Keratinocyte (primary cell): ENCODE data around the gene MINDY4. TPM values are rescaled to one million over a fixed set of nuclear protein-coding genes. Genes with fewer than 3 reads are reported as not detected.

ENCODE experiments used
- DNase-seq: peaks from one replicate; pipeline ENCODE4 v3.0.0-alpha.2; 2011; ENCODE audit warnings: low read depth, missing footprints, low spot score
- FAIRE-seq: peaks from 2 replicates; lab custom pipeline; 2011; peaks lifted over from hg19 to GRCh38; lab: Jason Lieb, UNC
- H2AFZ ChIP-seq: 2 replicates; pipeline ENCODE4 v1.6.0; 2012; ENCODE audit warnings: low read length, control low read depth, inconsistent platforms; ENCODE audit not compliant: control insufficient read depth
- H3K27ac ChIP-seq: 2 replicates; pipeline ENCODE4 v1.5.1; 2011; ENCODE audit warnings: low read length; ENCODE audit not compliant: control insufficient read depth, insufficient read depth
- H3K27me3 ChIP-seq: 3 replicates; pipeline ENCODE4 v1.6.0; 2011; ENCODE audit warnings: low read length; ENCODE audit not compliant: control insufficient read depth, insufficient read depth; ENCODE audit errors: extremely low read depth
- H3K36me3 ChIP-seq, 2 experiments: 2 replicates in 1 of 2; 3 replicates in 1 of 2; pipeline ENCODE4 v1.5.1; 2011; ENCODE audit warnings: low read length in 2 of 2, mild to moderate bottlenecking in 1 of 2; ENCODE audit not compliant: control insufficient read depth in 2 of 2, insufficient read depth in 2 of 2; ENCODE audit errors: extremely low read depth in 1 of 2
- H3K4me1 ChIP-seq: 3 replicates; pipeline ENCODE4 v1.5.1; 2011; ENCODE audit warnings: low read length; ENCODE audit not compliant: control insufficient read depth, insufficient read depth; ENCODE audit errors: extremely low read depth
- H3K4me2 ChIP-seq: 3 replicates; pipeline ENCODE4 v1.6.0; 2011; ENCODE audit warnings: low read depth, low read length; ENCODE audit not compliant: control insufficient read depth, insufficient read depth; ENCODE audit errors: extremely low read depth
- H3K4me3 ChIP-seq, 3 experiments: fragments of 200-600 bp in 1 of 3; sonication (generic) in 1 of 3; 2 replicates in 2 of 3; 3 replicates in 1 of 3; pipeline ENCODE4 v1.5.1; 2011 to 2016; ENCODE audit warnings: low read length in 3 of 3, mild to moderate bottlenecking in 3 of 3, control low read depth in 2 of 3, inconsistent platforms in 1 of 3, low read depth in 1 of 3, mixed read lengths in 1 of 3, mixed run types in 1 of 3, moderate library complexity in 1 of 3; ENCODE audit not compliant: control insufficient read depth in 2 of 3, insufficient read depth in 2 of 3; ENCODE audit errors: extremely low read depth in 1 of 3
- H3K79me2 ChIP-seq: 2 replicates; pipeline ENCODE4 v1.6.0; 2012; ENCODE audit warnings: low read length; ENCODE audit not compliant: control insufficient read depth, insufficient read depth
- H3K9ac ChIP-seq: 3 replicates; pipeline ENCODE4 v1.6.0; 2011; ENCODE audit warnings: low read length; ENCODE audit not compliant: control insufficient read depth, insufficient read depth; ENCODE audit errors: extremely low read depth
- H3K9me1 ChIP-seq: 3 replicates; pipeline ENCODE4 v1.6.0; 2011; ENCODE audit warnings: low read length; ENCODE audit not compliant: control insufficient read depth, insufficient read depth; ENCODE audit errors: extremely low read depth
- H3K9me3 ChIP-seq: 2 replicates; pipeline ENCODE4 v1.5.1; 2012; ENCODE audit warnings: low read depth, low read length; ENCODE audit not compliant: control insufficient read depth
- H4K20me1 ChIP-seq: 3 replicates; pipeline ENCODE4 v1.6.0; 2011; ENCODE audit warnings: low read length; ENCODE audit not compliant: control insufficient read depth, insufficient read depth; ENCODE audit errors: extremely low read depth
- EZH2 ChIP-seq: IDR thresholded peaks from one replicate; pipeline ENCODE4 v1.6.1; 2012; ENCODE audit warnings: inconsistent platforms, mild to moderate bottlenecking, low read length, moderate library complexity
- dilution Hi-C: fragments of 300-500 bp; cut with MboI; formaldehyde crosslinking; loops from one replicate; pipeline ENCODE4 v1.7.0; 2020; ENCODE audit warnings: low sequenced_read_pairs; ENCODE audit not compliant: extremely low pct_ligation_motif_present
- polyA plus RNA-seq, 5 experiments: library from polyadenylated mRNA; depleted of rRNA in 3 of 5; stranded (reverse) in 3 of 5; stranded (forward) in 1 of 5; unstranded in 1 of 5; fragments of >200 nt; gene quantifications; 1 replicate in 1 of 5; 2 replicates in 3 of 5; 3 replicates in 1 of 5; pipeline versions ENCODE4 v1.2.1 to v1.2.3, GENCODE V29; 2011 to 2012; ENCODE audit warnings: missing spikeins in 2 of 5, low read depth in 1 of 5, low replicate concordance in 1 of 5
- TF ChIP-seq, protein P1 (sequence below), 3 experiments: IDR thresholded peaks in 1 of 3; conservative IDR thresholded peaks in 1 of 3; optimal IDR thresholded peaks in 1 of 3; 2 replicates in 2 of 3; 3 replicates in 1 of 3; pipeline versions ENCODE3 to v1.5.1; 2011; ENCODE audit warnings: low read length in 3 of 3, mild to moderate bottlenecking in 3 of 3, moderate library complexity in 2 of 3, control low read depth in 1 of 3, inconsistent platforms in 1 of 3; ENCODE audit not compliant: insufficient read depth in 2 of 3; ENCODE audit errors: extremely low read depth in 1 of 3

MINDY4 gene
- polyA plus RNA-seq, 1 donor (not counting 4 experiments of a cell fraction or from before 2014, with no cell fraction given), result 1.5 TPM

DNA sequence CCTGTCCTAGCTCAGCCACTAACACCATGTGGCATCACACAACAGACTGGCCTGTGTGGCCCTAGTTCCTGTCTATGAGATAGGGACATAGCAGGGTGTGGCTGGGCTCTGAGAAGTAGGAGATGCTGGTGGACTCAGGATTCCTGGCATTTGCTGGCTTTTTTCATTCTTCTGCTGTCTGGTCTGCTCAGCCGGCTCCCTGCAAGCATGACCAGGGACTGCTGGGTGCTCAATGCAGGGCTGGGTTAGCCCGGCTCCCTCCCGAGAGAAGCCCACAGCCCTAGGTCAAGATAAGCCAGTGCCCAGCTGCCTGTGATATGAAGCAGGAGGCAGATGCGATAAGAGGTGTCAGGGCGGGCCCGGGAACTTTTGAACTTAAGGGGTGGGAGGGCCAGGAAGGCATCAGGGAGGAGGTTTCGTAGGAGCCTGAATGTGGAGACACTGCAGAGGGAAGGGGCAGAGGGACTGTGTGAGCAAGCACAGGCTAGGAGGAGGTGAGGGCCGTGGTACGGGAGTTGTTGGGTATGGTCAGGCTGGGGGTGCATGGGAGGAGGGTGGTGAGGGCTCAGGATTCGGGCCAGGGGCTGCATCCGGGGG is 143.9 kb downstream of the MINDY4 start:
- no peak overlapping the region for H3K27ac ChIP-seq
- no peaks in the 10 kb centered on the region for H3K79me2 ChIP-seq
- no peaks in the 10 kb centered on the region for H4K20me1 ChIP-seq
- FAIRE-seq, result no peak
- H3K36me3 ChIP-seq, result no peaks in the 10 kb centered on the region
- TF ChIP-seq, protein P1, sequence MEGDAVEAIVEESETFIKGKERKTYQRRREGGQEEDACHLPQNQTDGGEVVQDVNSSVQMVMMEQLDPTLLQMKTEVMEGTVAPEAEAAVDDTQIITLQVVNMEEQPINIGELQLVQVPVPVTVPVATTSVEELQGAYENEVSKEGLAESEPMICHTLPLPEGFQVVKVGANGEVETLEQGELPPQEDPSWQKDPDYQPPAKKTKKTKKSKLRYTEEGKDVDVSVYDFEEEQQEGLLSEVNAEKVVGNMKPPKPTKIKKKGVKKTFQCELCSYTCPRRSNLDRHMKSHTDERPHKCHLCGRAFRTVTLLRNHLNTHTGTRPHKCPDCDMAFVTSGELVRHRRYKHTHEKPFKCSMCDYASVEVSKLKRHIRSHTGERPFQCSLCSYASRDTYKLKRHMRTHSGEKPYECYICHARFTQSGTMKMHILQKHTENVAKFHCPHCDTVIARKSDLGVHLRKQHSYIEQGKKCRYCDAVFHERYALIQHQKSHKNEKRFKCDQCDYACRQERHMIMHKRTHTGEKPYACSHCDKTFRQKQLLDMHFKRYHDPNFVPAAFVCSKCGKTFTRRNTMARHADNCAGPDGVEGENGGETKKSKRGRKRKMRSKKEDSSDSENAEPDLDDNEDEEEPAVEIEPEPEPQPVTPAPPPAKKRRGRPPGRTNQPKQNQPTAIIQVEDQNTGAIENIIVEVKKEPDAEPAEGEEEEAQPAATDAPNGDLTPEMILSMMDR (optimal IDR thresholded peaks at IDR 0.05 in 1 of 3, IDR thresholded peaks at IDR 0.05 in 1 of 3, conservative IDR thresholded peaks at IDR 0.05 in 1 of 3; ENCODE audit: extremely low read depth in 1 of 3, insufficient read depth in 2 of 3, low read length in 3 of 3), result no peak
- TF ChIP-seq EZH2, result no peak
- no peak for DNase-seq
- H3K4me2 ChIP-seq, result no peak overlapping the region
- H3K9ac ChIP-seq, result no peak overlapping the region
- H3K4me1 ChIP-seq, result peaks cover 12% of the 10 kb centered on the region
- no peak overlapping the region for H2AFZ ChIP-seq
- H3K9me1 ChIP-seq, result no peaks in the 10 kb centered on the region
- H3K27me3 ChIP-seq, result no peaks in the 10 kb centered on the region
- dilution Hi-C loops, result no loop called here
- H3K4me3 ChIP-seq, result no peak overlapping the region
- no peaks in the 10 kb centered on the region for H3K9me3 ChIP-seq

DNA sequence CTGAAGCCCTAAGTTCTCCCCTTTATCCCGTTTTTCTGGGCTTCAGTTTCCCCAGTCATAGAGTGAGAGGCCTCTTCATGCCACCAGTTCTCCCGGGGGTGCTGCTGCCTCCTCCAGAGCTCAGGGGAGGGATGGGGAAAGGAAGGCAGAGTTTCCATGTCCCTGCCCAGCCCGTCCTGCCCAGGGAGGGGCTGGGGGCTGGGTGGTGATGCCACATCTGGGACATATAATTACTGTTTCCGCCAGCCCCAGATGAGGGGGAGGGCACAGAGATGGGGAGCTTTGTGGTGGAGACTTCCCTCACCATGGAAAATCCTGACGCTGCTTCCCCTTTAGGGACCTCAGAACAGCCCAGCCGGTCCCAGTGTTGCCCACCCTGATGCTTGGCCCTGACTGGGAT is 144.5 kb downstream of the MINDY4 start:
- no peaks in the 10 kb centered on the region for H3K36me3 ChIP-seq
- no peak overlapping the region for H3K4me2 ChIP-seq
- H2AFZ ChIP-seq, result no peak overlapping the region
- no peaks in the 10 kb centered on the region for H3K79me2 ChIP-seq
- H3K9me1 ChIP-seq, result no peaks in the 10 kb centered on the region
- DNase-seq (no peak), FAIRE-seq (no peak)
- no peak overlapping the region for H3K4me3 ChIP-seq
- H3K27me3 ChIP-seq, result no peaks in the 10 kb centered on the region
- dilution Hi-C loops, result no loop called here
- TF ChIP-seq EZH2, result no peak
- TF ChIP-seq, protein P1 (optimal IDR thresholded peaks at IDR 0.05 in 1 of 3, IDR thresholded peaks at IDR 0.05 in 1 of 3, conservative IDR thresholded peaks at IDR 0.05 in 1 of 3; ENCODE audit: extremely low read depth in 1 of 3, insufficient read depth in 2 of 3, low read length in 3 of 3), result no peak
- H3K4me1 ChIP-seq, result peaks cover 19% of the 10 kb centered on the region
- H3K9ac ChIP-seq, result no peak overlapping the region
- H4K20me1 ChIP-seq, result no peaks in the 10 kb centered on the region
- no peaks in the 10 kb centered on the region for H3K9me3 ChIP-seq
- no peak overlapping the region for H3K27ac ChIP-seq
